Measurements from ENCODE around the gene TRNAU1AP.

Gene TRNAU1AP

DNA sequence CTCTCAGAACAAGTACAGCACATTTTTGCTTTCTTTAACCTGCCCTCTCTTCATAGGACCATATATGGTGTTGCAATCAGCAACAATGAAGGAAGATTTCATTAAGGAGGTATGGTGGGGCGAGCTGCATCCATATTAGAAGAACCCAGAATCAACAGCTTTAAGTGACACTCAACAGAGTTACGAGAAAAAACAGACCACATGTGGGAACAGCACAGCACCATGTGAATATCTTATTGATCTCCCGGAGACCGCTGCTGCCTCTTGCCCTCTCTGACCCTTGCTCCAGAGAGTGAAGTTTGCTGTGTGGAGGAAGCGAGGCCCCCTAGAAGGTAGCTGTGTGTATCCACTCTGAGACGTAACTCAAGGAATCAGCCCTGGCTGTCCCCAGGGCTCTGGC is 52.1 kb downstream of the TRNAU1AP start:
- no peak overlapping the region for H3K4me3 ChIP-seq (ENCODE audit: low read length)
- DNase-seq (ENCODE audit: low read depth), result no peak
- TF ChIP-seq CTCF (IDR thresholded peaks at IDR 0.05; ENCODE audit: insufficient read depth, low read depth, low read length, missing control alignments), result no peak

- TF ChIP-seq CTCF (IDR thresholded peaks at IDR 0.05; ENCODE audit: insufficient read depth, low read depth, low read length, missing control alignments), result no peak
- DNase-seq (ENCODE audit: low read depth), result no peak
- H3K4me3 ChIP-seq (ENCODE audit: low read length), result no peak overlapping the region
These were observed 53.9 kb downstream of the TRNAU1AP start for GRCh38 chr1:28606771-28607170.

GRCh38 chr1:28613175-28613574 is 60.3 kb downstream of the TRNAU1AP start:
- H3K4me3 ChIP-seq (ENCODE audit: low read length), result no peak overlapping the region
- no peak for DNase-seq (ENCODE audit: low read depth)
- TF ChIP-seq CTCF (IDR thresholded peaks at IDR 0.05; ENCODE audit: insufficient read depth, low read depth, low read length, missing control alignments), result no peak

Measured in epithelial cell of esophagus (primary cell).